ENCODE measurements around the gene SERPINE3.

SERPINE3 gene

GRCh38 chr13:51364404-51365008 is 25.0 kb downstream of the SERPINE3 start:
- no peak for DNase-seq

DNA sequence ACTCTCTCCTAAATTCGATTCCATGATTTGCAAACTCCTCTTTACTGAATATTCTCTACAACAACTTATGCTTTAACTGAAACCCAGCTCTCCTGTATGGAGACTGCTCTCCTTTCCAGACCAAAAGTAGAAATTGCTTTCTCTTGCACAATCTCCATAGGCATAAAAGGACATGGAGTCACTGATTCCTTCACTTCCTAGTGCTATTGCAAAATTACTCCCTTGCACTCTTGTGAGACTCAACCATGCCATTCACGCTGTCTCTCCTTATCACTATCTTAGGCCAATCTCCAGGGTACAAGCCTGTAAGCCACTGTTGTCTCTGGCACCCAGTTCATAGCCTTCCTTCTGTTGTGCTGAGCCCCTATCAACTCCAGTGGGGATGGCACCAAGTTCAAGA is 30.6 kb downstream of the SERPINE3 start:
- no peak for DNase-seq

DNA sequence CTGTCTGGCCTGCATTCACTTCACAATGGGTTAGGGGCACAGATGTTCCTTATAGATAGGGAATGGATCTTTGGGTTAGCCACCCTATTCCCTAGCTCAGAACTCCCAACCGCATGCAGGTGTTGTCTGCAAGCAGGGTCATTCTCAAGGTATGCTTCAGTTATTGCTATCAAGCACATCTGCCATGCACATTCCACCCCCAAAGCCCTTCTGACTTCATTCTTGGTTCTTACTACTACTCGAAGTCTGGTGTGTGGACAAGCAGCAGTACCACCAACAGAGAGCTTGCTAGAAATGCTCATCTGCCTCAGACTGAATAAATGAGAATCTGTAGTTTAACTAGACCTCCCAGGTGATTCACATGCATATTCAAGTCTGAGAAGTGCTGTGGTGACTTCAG is 31.3 kb downstream of the SERPINE3 start:
- DNase-seq: no peak

DNA sequence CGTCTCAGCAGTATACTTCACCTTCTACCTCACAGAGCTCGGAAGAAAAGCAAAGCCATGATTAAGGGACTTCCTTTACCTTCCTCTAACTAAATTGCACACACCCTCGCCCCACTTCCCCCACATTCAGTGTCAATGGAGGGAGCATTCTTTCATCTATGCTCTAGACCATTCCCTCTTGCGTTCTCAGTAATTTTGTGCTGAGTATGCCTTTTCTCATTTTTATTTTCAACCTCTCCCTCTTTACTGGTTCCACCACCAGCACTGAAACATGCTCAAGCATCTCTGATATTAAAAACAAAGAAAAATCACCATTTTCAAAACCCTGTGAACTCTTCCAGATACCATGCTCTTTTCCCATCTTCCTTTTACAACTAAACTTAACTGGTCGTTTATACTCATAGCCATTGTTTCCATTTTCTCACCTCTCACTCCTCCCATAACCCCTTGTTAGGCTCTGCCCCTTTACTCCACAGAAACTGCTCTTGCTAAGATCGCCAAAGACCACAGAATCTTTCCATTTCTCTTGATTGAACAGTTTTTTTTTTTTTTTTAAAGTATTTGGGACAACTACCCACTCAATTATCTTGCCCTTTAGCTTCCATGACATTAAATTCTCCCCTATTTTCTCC is 32.4 kb downstream of the SERPINE3 start:
- DNase-seq: no peak

DNA sequence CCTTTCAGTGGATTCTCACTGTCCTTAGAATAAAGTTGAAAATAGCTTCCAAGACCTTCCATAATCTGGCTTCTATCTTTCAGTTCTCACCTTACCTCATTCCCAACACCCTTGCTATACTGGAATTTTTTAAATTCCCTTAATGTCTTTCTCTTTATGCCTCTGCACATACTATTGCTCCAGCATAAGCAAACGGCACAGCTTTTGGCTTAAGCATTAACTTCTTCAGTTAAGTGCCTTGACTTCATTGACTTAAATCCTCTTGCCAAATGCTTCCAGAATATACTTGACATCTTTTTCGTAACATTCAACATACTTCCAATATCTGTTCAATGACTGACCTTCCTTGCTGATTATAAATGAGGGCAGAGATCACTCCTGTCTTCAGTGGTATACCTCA is 34.0 kb downstream of the SERPINE3 start:
- no peak for DNase-seq

- peak; percentile 25 for DNase-seq
Measured at GRCh38 chr13:51380269-51380668, 40.8 kb downstream of the SERPINE3 start.

DNA sequence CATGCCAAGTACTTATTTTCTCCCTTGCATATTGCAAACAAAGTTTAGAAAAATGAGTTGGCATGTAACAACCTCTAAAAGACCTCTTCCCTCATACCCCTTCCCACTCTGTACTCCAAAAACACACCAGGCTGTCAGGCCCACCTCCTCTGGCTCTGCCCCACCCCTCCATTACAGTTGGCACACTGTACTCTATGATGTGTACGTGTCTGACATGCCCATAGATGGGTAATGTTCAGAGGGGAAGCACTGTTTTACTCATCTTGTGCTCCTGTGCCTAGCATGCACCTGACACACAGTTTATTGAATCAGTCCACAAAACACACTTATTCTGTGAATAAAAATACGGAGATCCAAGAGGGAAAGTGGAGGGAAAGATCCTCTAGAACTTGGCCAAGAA is 45.6 kb downstream of the SERPINE3 start:
- DNase-seq: no peak

- no peak for DNase-seq
Measured at GRCh38 chr13:51394724-51395123, 55.2 kb downstream of the SERPINE3 start.

DNA sequence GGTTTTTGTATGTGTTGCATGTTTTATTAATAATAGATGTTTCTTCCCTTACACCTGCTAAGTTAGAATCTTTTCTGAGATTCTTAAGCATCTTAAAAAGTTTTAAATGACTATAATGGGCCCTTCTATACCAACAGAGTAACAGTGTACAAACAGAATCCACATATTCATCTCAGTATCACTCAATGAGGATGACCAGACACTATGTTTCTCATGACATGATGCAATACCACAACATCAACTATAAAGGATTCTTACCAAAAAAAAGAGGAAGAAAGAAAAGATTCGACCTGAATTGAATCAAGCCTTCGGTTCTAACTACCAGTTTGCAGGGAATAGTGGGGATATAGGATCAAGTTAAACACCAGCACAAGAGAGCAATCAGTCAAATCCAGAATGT is 56.9 kb downstream of the SERPINE3 start:
- no peak for DNase-seq

- no peak for DNase-seq
Measured at GRCh38 chr13:51397262-51397941, 57.9 kb downstream of the SERPINE3 start.

DNA sequence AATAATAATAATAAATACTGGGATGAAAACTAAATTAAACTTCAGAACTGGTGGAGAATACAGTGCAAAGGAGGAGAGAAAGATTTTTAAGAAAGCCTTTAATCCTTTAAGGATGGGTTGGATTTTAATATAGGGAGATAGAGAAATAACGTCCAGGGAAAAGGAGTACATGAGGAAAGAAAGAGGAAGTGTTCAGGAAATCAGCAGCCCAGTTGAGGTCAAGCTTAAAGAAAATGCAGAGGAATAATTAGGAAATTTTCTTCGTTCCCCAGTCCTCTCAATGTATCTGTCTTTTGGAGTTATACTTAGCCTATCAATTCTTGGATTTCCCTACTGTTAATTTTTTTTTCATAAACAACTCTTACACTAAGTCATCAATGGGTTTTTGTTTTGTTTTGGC is 65.7 kb downstream of the SERPINE3 start:
- DNase-seq: no peak

GRCh38 chr13:51412431-51412830 is 72.9 kb downstream of the SERPINE3 start:
- peak; percentile 49 for DNase-seq
